AG10803 (cell line): ENCODE results near the gene COA3.
A peak's percentile ranks its signal among the peaks of the same experiment; 100 is the strongest.

Experiments used
- DNase-seq: peaks from one replicate; pipeline ENCODE4 v3.0.0; 2010; ENCODE audit warnings: low read depth
- H3K4me3 ChIP-seq: 2 replicates; pipeline ENCODE4 v1.5.1; 2011; ENCODE audit warnings: mild to moderate bottlenecking, low read length, control low read depth
- CTCF ChIP-seq: conservative IDR thresholded peaks from 2 replicates; pipeline ENCODE4 v1.5.1; 2011; ENCODE audit warnings: mild to moderate bottlenecking, low read length, control low read depth, inconsistent platforms

Gene COA3

DNA sequence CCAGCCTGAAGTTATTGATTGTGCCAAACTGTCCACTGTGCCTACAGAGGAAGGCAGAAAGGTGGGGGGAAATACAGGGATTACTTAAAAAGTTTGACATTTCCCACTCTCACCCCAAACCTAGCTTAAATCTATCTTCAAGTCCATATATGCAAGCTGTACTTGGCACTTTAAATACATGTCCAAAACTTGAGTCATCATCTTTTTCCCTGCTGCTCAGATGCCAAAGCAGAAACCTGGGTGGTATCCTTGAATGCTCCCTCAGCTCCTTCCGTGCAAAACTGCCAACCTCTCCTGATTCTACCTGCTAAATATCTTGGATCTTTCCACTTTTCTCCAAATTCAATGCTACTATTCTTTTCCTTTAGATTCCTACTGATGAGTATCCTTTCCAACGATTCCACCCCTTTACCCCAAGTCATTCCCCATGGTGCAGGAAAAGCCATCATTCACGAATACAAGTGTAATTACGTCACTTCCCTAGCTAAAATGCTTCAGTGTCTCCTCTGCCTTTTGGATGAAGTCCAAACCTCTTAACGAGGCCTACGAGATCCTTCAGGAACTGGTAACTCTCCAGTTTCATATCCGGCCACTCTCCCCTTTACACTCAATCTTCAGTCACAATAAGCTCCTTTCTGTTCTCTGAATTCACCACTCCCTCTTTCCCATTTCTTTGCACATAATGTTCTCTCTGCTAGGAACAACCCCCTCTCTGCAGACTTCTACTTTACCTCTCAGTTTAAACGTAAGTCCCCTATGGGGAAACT lies 16.3 kb upstream of the COA3 start:
- DNase-seq = peak; percentile 95
- no peak overlapping the region; the same call in 1 of the 2 replicates for H3K4me3 ChIP-seq
- TF ChIP-seq CTCF = no peak

DNA sequence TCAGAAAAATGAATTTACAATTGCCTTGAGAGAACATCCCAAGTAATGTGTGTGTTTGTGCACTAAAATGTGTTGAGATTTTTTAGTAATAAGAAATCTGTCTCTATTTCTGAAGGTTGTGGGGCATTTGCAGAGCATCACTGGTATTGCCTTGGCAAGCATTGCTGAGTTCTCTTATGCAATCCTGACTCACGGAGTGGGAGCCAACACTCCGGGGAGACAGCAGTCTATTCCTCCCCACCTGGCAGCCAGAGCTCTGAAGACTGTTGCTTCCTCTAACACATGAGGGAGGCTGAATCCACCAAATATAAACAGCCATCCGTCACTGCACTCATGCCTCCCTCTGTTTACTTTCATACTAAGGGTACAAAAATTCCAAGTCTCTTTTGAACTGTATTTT lies 10.7 kb upstream of the COA3 start:
- no peak overlapping the region for H3K4me3 ChIP-seq
- TF ChIP-seq CTCF = no peak
- DNase-seq = peak; percentile 92

- DNase-seq = no peak
- no peak for TF ChIP-seq CTCF
- no peak overlapping the region for H3K4me3 ChIP-seq
These were observed 7.7 kb upstream of the COA3 start for GRCh38 chr17:42806249-42806648.

- no peak overlapping the region for H3K4me3 ChIP-seq
- TF ChIP-seq CTCF = no peak
- DNase-seq = no peak
These were observed 6.4 kb upstream of the COA3 start for GRCh38 chr17:42804918-42805367.

DNA sequence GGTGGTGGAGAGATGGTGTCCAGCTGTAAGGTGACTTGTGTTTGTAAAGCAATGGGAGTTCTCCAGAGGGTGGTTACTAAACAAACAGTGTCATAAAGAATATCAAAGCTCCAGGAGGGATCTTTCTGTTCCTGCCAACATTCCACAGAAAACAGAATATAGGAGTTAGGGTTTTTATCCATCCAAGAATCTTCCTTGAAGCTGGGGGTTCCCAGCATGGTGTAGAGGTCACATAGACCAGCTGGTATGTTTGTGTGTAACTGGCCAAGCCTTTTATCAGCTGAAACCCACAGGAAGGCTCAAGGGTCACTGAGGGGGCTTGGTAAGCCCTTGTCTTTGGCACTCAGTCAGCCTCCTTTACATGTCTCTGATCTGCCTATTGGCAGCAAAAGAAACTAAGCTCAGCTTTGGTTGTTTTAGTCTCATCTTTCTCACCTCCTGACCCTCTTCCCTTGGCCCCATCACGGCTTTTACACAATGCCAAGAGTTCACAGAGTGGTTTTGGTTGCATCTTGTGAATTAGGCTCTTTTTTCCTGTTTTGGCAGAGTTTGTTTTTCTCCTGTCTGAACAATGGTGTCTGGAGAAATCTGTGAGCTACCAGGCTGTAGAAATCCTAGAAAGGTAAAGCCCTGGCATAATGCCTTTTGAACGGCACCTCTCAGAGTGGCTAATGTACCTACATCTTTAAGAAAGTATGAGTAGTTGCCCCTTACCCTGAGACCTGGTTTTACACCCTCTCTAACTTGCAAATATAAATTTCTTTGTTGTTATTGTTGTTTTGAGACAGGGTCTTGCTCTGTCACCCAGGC lies 4.8 kb upstream of the COA3 start:
- no peak for DNase-seq
- TF ChIP-seq CTCF = no peak
- H3K4me3 ChIP-seq = no peak overlapping the region

DNA sequence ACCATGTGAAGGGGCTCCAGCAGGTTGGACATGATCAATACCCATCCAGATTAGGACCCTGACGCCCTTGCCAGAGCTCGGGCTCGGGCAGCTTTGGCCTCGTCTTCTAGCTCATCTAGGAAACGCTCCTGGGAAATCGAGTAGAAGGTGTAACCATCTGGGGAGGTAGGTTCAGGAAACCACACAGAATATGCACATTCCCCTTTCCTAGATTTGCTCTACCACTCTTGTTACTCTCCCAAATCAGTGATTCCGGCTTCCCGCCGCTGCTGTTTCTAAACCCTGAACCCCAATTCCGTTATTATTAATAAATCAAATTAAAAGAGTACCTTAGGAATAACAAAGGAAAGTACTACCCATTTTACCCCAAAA lies 507 bp downstream of the COA3 start:
- peak overlapping the region; percentile 94 for H3K4me3 ChIP-seq
- no peak for TF ChIP-seq CTCF
- no peak for DNase-seq
